WERI-Rb-1 (cell line): ENCODE results near the gene ZER1.

Experiments used
- DNase-seq: peaks from one replicate; pipeline ENCODE4 v3.0.0-alpha.2; 2020
- H3K27ac ChIP-seq: fragments of 250-450 bp; sonication (Bioruptor Pico); 2 replicates; pipeline ENCODE4 v1.5.1; 2020; ENCODE audit warnings: mild to moderate bottlenecking, moderate library complexity
- H3K27me3 ChIP-seq: fragments of 250-450 bp; sonication (Bioruptor Pico); 2 replicates; pipeline ENCODE4 v1.5.1; 2021; ENCODE audit warnings: mild to moderate bottlenecking, low read depth, moderate library complexity; ENCODE audit not compliant: insufficient read depth, severe bottlenecking
- H3K36me3 ChIP-seq: fragments of 250-450 bp; sonication (Bioruptor Pico); 2 replicates; pipeline ENCODE4 v1.5.1; 2020; ENCODE audit warnings: mild to moderate bottlenecking, moderate library complexity
- H3K4me3 ChIP-seq: 2 replicates; pipeline ENCODE4 v1.5.1; 2011; ENCODE audit warnings: low read depth, mild to moderate bottlenecking, control low read depth, low read length
- H3K9me3 ChIP-seq: fragments of 250-450 bp; sonication (Bioruptor Pico); 2 replicates; pipeline ENCODE4 v1.5.1; 2021; ENCODE audit warnings: mild to moderate bottlenecking, moderate library complexity; ENCODE audit not compliant: severe bottlenecking
- TF ChIP-seq, protein P1 (sequence below): IDR thresholded peaks from 2 replicates; pipeline ENCODE4 v1.5.1; 2011; ENCODE audit warnings: low read depth, mild to moderate bottlenecking, control low read depth, inconsistent platforms, low read length

The ZER1 gene

DNA sequence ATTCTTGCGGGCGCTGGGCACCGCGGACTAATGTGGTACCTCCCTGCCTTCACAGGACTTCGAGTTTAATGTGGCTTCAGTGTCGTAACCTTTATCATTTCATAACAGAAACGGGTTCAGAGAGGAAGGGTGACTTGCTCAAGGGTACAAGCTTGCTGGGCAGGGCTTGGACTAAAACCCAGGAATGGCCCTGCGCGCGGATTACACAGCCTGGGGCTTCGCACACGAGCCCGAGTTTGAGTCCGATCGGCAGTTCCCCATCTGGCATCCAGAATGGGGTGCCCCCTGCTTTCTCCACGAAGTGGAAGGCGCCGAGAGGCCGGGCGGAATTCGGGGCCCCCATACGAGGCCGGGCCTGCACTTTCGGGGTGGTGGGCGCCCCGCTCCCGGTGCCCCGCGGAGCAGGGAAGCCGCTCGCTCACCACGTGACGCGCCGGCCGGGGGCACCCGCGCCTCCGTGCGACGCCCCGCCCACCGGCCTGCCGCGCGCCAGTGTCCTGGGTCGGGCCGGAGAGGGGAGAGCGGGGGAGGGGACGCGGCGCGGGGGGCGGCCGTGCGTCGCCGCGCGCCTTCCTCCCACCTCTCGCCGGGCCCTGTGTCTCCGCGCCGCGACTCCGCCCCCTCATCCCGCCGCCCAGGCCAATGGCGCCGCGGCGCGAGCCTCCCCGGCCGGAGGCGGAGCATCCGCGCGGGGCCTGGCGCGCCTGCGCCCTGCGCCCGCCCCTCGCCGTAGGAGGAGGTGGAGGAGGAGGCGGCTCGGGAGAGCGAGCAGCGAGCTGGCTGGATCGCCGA, 83.0 kb downstream of the ZER1 start, which contains the start of gene SET:
TSS of gene SET (plus strand) at position 722 of the 792 bp plus-strand sequence. CDS start 361 bp downstream, outside the sequence.
- peak within 1 kb of the TSS; percentile 76 for H3K4me3 ChIP-seq
- H3K27me3 ChIP-seq: no peaks in the 10 kb centered on the region
- H3K36me3 ChIP-seq: peaks cover 40% of the 10 kb centered on the region
- H3K27ac ChIP-seq: peak within 1 kb of the TSS; percentile 98
- TF ChIP-seq, protein P1, sequence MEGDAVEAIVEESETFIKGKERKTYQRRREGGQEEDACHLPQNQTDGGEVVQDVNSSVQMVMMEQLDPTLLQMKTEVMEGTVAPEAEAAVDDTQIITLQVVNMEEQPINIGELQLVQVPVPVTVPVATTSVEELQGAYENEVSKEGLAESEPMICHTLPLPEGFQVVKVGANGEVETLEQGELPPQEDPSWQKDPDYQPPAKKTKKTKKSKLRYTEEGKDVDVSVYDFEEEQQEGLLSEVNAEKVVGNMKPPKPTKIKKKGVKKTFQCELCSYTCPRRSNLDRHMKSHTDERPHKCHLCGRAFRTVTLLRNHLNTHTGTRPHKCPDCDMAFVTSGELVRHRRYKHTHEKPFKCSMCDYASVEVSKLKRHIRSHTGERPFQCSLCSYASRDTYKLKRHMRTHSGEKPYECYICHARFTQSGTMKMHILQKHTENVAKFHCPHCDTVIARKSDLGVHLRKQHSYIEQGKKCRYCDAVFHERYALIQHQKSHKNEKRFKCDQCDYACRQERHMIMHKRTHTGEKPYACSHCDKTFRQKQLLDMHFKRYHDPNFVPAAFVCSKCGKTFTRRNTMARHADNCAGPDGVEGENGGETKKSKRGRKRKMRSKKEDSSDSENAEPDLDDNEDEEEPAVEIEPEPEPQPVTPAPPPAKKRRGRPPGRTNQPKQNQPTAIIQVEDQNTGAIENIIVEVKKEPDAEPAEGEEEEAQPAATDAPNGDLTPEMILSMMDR: no peak
- H3K9me3 ChIP-seq: no peaks in the 10 kb centered on the region
- DNase-seq: peak; percentile 98

DNA sequence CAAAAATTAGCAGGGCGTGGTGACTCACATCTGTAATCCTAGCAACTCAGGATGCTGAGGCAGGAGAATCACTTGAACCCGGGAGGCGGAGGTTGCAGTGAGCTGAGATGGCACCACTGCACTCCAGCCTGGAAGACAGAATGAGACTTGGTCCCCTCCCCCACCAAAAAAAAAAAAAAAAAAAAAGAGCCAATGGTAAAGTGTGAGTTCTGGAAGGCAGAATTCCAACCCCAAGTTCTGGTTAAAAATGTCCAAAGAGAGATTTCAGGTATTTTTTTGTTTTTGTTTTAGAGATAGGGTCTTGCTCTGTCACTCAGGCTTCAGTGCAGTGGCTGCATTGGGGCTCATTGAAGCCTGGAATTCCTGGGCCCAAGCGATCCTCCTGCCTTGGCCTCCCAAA, 84.3 kb downstream of the ZER1 start:
- TF ChIP-seq, protein P1: no peak
- DNase-seq: no peak
- Histone ChIP-seq H3K27me3 (no peaks in the 10 kb centered on the region), H3K36me3 (peaks cover 28% of the 10 kb centered on the region), H3K9me3 (no peaks in the 10 kb centered on the region), H3K27ac (peak overlapping the region; percentile 98), H3K4me3 (no peak overlapping the region)

DNA sequence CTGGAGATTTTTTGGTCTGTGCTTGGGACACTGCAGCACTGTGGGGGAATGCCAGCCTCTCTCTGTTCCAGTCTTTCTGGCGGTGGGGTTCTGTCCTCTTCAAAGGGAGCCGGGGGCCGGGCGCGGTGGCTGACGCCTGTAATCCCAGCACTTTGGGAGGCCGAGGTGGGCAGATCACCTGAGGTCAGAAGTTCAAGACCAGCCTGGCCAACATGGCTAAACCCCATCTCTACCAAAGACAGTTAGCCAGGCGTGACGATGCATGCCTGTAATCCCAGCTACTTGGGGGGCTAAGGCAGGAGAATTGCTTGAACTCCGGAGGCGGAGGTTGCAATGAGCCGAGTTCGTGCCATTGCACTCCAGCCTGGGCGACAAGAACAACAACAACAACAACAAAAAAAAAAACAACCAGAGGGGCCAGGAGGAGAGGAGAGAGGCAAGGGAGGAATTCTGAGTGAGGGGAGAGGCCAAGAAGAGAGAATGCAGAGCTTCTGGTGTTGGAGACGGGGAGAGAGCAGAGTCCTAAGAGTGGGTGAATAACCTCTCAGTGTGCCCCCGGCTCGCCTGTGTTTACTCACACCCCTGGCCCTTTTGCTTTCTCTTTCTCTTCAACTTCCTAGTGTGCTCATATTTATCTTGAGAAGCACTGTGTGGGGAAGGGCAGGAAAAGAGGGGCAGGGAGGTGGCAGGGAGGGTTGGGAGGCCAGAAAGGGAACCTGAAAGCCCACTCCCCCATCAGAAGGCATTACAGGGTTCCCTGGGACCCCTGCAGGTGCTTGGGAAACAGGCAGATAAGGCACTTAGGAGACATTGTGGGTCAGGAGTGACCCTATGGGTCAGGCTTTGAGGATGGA, 85.9 kb downstream of the ZER1 start:
- Histone ChIP-seq H3K9me3 (no peaks in the 10 kb centered on the region), H3K27ac (peak overlapping the region; percentile 92), H3K36me3 (peaks cover 12% of the 10 kb centered on the region), H3K4me3 (peak overlapping the region; percentile 7), H3K27me3 (no peaks in the 10 kb centered on the region)
- DNase-seq: peak; percentile 68
- TF ChIP-seq, protein P1: no peak

DNA sequence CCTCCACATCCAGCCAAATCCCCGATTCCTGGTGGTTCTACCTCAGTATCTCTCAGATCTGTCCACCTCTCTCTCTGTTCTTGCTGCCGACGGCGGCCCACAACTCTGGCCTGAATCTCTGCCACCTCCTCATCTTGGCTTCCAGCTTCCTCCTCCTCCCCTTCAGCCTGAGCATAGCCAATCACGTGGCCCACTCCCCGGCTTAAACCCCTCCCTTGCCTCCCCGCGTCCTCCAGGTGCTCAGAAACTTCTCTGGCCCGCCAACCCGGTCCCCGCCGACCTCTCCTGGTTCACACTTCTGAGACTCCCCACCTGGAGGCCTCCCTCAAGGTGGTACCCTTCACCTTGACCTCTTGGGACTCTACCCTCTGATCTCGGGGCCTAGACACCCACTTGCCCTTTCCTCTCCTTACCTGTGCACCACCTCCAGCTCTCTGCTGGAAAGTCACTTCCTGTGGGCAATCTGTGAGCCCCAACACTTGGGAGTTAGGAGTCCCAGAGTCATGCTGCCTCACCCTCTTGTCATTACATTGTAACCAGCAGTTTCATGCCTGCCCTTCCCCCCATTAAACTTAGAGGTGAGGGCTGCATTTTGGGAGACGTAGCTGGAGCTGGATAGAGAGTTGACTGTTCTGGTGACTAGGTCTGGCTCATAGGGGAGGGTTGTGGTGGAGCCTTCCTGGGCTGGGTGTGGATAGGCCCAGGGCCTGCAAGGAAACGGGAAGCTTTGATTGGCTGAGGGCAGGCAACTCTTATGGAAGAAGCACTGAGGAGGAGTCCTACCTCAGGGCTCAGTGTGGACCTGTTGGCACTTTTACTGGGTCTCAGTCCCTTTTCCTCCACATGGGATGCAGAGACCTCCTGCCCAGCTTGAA, 87.2 kb downstream of the ZER1 start:
- H3K4me3 ChIP-seq: peak overlapping the region; percentile 67
- H3K27ac ChIP-seq: peak overlapping the region; percentile 92

DNA sequence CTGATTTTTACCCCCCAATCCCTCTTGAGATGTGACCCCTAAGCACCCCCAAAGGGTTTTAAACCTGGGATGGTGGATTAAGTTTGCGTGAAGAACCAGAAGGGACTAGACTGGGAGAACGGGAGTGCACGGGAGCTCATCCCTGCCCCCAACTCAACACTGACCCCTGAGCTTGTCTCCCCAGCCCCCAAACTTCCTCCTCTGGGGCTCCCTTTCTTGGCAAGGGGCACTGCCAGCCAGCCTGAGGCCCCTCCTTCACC, 87.7 kb downstream of the ZER1 start:
- H3K27me3 ChIP-seq: no peaks in the 10 kb centered on the region
- TF ChIP-seq, protein P1: no peak
- no peaks in the 10 kb centered on the region for H3K9me3 ChIP-seq
- 0 out of 2 replicates have a peak, but pooled peaks cover 3% of the 10 kb centered on the region for H3K36me3 ChIP-seq
- peak overlapping the region; percentile 92 for H3K27ac ChIP-seq
- H3K4me3 ChIP-seq: peak overlapping the region; percentile 67
- DNase-seq: no peak

More for the DNA sequence above, 87.2 kb downstream of the ZER1 start:
- DNase-seq: peak; percentile 92
- TF ChIP-seq, protein P1: no peak
- Histone ChIP-seq H3K9me3 (no peaks in the 10 kb centered on the region), H3K27me3 (no peaks in the 10 kb centered on the region), H3K36me3 (0 out of 2 replicates have a peak, but pooled peaks cover 3% of the 10 kb centered on the region)
